ENCODE measurements around the gene TSR1. TPM values are rescaled to one million over a fixed set of nuclear protein-coding genes. Genes with fewer than 3 reads are reported as not detected.

Gene TSR1
- polyA plus RNA-seq, 1 donor from 2014 or later, result 19.9 TPM

DNA sequence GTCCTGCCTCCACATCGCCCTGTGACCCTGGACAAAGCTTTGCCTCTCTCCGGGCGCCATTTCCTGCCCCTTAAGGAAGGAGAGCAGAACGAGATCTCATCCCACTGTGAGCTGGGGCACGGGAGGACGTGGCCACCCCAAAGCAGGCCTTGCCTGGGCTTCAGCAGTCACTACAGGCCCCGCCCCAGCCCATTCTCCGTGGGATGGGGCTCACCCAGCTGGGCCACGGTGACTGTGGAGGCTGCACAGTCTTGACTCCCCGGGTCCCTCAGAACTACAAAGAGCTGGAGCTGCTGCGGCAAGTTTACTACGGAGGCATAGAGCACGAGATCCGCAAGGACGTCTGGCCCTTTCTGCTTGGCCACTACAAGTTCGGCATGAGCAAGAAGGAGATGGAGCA is 36.4 kb upstream of the TSR1 start:
- Mint-ChIP-seq H3K27me3 (no peaks in the 10 kb centered on the region), H3K9me3 (no peaks in the 10 kb centered on the region), H3K27ac (peak overlapping the region in 1 of 3 donors; percentile 84), H3K4me1 (no peaks in the 10 kb centered on the region), H3K4me3 (no peak overlapping the region), H3K36me3 (no peaks in the 10 kb centered on the region)

DNA sequence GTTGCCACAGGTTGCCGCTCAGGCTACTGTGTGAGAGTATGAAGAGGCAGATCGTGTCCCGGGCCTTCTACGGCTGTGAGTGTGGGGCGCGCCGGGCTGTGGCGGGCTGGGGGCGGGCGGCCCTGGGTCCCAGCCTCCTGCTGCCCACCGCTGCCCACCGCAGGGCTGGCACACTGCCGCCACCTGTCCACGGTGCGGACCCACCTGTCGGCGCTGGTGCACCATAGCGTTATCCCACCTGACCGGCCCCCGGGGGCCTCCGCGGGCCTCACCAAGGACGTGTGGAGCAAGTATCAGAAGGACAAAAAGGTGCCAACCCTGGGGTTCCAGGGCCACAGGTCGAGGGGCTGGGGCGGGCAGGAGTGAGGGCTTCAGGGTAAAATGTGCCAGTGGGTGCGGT is 35.9 kb upstream of the TSR1 start:
- H3K9me3 Mint-ChIP-seq, result no peaks in the 10 kb centered on the region
- no peak overlapping the region for H3K4me3 Mint-ChIP-seq
- no peak overlapping the region for H3K27ac Mint-ChIP-seq
- no peaks in the 10 kb centered on the region for H3K4me1 Mint-ChIP-seq
- H3K27me3 Mint-ChIP-seq, result no peaks in the 10 kb centered on the region
- no peaks in the 10 kb centered on the region for H3K36me3 Mint-ChIP-seq

DNA sequence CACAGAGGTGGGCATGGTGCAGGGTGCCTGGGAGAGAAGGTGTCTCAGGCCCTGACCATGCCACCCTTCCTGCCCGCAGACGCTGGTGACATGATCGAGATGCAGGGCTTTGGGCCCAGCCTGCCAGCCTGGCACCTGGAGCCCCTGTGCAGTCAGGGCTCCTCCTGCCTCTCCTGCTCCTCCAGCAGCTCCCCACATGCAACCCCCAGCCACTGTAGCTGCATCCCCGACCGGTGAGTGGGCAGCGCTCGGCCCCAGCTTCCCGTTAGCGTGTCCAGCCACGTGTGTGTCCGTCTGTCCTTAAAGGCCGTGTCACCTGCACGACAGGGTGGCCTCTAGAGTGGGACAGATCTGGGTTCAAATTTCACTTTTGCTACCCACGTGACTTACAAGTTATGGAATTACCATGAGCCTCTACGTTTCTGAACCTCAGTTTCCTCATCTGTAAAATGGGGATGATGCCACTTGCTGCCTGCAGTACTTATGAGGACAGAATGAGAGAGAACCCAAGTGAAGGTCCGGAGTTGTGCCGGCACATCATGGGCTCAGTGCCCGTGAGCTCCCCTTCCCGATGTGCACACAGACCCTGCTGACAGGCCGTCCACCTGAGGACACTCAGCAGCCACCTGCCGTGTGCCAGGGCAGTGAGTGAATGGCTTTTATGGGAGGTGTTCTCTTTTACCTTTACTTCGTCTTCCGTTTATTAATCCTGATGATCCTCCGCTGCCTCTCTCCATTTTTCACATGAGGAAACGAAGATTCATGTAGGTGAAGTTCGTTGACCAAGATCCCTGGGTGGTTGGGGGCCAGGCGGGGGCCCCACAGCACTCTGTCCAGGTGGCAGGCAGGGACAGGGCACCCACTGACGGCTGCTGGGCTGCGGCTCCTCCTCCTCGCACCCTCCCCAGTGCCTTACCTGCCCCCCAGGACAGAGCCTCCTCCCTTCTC is 35.2 kb upstream of the TSR1 start:
- Mint-ChIP-seq H3K27ac (no peak overlapping the region), H3K9me3 (no peaks in the 10 kb centered on the region), H3K27me3 (no peaks in the 10 kb centered on the region), H3K4me3 (no peak overlapping the region), H3K4me1 (no peaks in the 10 kb centered on the region), H3K36me3 (peaks cover 1% of the 10 kb centered on the region)

DNA sequence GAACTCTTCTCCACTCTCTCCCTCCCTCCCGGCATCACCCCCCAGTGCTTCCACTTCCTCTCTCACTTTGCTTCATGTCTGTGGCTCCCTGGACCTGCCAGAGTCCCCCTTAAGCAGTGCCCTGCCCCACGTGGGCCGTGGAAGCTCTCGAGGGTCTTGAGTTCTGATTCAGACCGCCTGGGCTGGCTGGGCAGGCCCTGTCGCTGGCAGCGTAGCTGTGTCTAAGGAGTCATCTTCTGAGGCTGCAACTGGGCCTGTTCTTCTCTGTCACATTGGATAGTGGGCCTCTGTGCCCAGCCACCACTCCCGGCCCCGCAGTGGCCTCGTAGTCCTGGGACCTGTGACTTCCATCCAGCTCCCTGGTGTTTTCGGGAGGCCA is 33.9 kb upstream of the TSR1 start:
- Mint-ChIP-seq H3K36me3 (peaks cover 1% of the 10 kb centered on the region), H3K4me3 (no peak overlapping the region), H3K9me3 (no peaks in the 10 kb centered on the region), H3K4me1 (no peaks in the 10 kb centered on the region), H3K27ac (peak overlapping the region in 1 of 3 donors; percentile 39), H3K27me3 (no peaks in the 10 kb centered on the region)

GRCh38 chr17:2369551-2370210 is 33.4 kb upstream of the TSR1 start:
- Mint-ChIP-seq H3K27ac (no peak overlapping the region), H3K9me3 (no peaks in the 10 kb centered on the region), H3K4me1 (no peaks in the 10 kb centered on the region), H3K4me3 (no peak overlapping the region), H3K27me3 (no peaks in the 10 kb centered on the region), H3K36me3 (peaks cover 1% of the 10 kb centered on the region)

DNA sequence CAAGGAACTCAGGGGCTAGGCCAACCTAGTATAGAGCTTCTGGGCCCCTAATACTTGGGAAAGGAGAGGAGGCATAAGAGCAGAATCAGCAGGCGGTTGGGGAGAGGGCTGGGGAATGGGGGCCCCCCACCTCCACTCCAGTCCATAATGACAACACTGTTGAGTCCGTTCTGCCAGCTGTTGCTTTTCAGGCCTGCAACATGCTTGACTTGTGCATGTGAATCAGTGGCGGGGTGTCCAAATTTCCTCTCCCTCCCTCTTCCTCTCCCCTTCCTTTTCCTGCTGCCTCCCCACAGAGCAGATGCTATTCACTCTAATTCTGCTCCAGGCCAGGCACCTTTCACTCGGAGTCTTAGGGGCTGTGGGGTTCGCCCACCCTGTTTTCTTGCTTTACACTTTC is 32.8 kb upstream of the TSR1 start:
- Mint-ChIP-seq H3K4me1 (no peaks in the 10 kb centered on the region), H3K27me3 (no peaks in the 10 kb centered on the region), H3K27ac (no peak overlapping the region), H3K9me3 (no peaks in the 10 kb centered on the region), H3K4me3 (no peak overlapping the region), H3K36me3 (peaks cover 1% of the 10 kb centered on the region)

GRCh38 chr17:2368359-2368758 is 32.1 kb upstream of the TSR1 start:
- H3K9me3 Mint-ChIP-seq, result no peaks in the 10 kb centered on the region
- H3K27me3 Mint-ChIP-seq, result no peaks in the 10 kb centered on the region
- H3K4me3 Mint-ChIP-seq, result no peak overlapping the region
- H3K36me3 Mint-ChIP-seq, result peaks cover 1% of the 10 kb centered on the region
- H3K27ac Mint-ChIP-seq, result no peak overlapping the region
- H3K4me1 Mint-ChIP-seq, result no peaks in the 10 kb centered on the region

GRCh38 chr17:2366747-2367494 is 30.7 kb upstream of the TSR1 start:
- Mint-ChIP-seq H3K27me3 (no peaks in the 10 kb centered on the region), H3K4me3 (no peak overlapping the region), H3K4me1 (no peaks in the 10 kb centered on the region), H3K27ac (no peak overlapping the region), H3K36me3 (peaks cover 1% of the 10 kb centered on the region), H3K9me3 (no peaks in the 10 kb centered on the region)

GRCh38 chr17:2365132-2365531 is 28.9 kb upstream of the TSR1 start:
- no peaks in the 10 kb centered on the region for H3K27me3 Mint-ChIP-seq
- H3K9me3 Mint-ChIP-seq, result no peaks in the 10 kb centered on the region
- H3K4me3 Mint-ChIP-seq, result no peak overlapping the region
- peaks cover 0 to 2% (median 0%) of the 10 kb centered on the region in 3 donors for H3K4me1 Mint-ChIP-seq
- peaks cover 1% of the 10 kb centered on the region for H3K36me3 Mint-ChIP-seq
- H3K27ac Mint-ChIP-seq, result no peak overlapping the region

DNA sequence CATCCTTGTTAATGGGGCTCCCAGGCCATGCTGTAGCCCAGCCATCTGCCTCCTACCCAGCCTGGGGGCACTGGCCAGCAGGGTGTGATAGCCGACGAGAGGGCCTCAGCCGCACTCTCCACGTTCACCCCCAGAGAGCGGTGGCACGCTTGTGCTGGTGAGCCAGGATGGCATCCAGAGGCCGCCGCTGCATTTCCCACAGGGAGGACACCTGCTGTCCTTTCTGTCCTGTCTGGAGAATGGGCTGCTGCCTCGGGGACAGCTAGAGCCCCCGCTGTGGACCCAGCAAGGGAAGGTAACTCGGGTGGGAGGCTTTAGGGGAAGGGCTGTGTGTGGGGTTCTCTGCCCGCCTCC is 28.5 kb upstream of the TSR1 start:
- no peak overlapping the region for H3K27ac Mint-ChIP-seq
- H3K9me3 Mint-ChIP-seq, result no peaks in the 10 kb centered on the region
- no peak overlapping the region for H3K4me3 Mint-ChIP-seq
- H3K4me1 Mint-ChIP-seq, result peaks cover 0 to 2% (median 0%) of the 10 kb centered on the region in 3 donors
- H3K36me3 Mint-ChIP-seq, result peaks cover 1% of the 10 kb centered on the region
- H3K27me3 Mint-ChIP-seq, result no peaks in the 10 kb centered on the region

DNA sequence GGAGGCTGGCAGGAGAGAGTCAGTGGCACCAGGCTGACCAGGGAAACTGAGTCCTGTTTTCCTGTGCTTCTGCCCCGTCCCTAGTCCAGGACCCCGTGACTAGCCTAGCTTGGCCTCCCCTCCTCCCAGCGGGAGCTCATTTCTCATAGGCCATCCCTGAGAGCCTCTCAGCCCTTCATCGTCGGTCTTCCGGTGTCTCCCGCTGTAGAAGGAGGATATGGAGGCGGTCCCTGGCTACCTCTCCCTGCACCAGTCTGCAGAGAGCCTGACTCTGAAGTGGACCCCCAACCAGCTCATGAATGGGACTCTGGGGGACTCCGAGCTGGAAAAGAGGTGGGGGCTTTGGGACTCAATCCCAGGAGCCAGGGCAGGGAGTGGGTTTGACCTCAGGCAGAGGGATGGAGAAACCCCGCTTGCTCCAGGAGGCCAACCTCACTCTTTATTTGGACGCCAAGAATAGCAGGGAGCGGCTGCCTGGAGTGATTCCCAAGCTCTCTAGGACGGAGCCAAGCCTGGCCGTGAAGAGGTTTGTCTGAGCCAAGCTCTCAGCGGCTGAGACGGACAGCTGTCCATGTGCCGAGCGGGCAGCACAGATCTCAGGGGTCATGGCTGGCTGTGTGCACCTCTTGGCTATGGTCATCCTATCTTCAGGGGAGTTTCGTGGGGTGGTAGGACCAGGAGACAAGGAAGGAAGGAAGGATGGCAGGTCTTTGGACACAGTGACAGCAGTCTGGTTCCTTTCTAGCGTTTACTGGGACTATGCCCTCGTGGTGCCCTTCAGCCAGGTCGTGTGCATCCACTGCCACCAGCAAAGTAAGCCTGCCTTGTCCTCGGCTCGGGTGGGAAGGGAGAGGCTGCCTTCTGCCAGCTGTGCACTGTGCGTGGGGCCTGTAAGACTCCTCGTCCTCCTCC is 27.9 kb upstream of the TSR1 start:
- peaks cover 0 to 2% (median 0%) of the 10 kb centered on the region in 3 donors for H3K4me1 Mint-ChIP-seq
- H3K27ac Mint-ChIP-seq, result no peak overlapping the region
- peaks cover 1% of the 10 kb centered on the region for H3K36me3 Mint-ChIP-seq
- H3K27me3 Mint-ChIP-seq, result no peaks in the 10 kb centered on the region
- H3K4me3 Mint-ChIP-seq, result no peak overlapping the region
- H3K9me3 Mint-ChIP-seq, result no peaks in the 10 kb centered on the region

DNA sequence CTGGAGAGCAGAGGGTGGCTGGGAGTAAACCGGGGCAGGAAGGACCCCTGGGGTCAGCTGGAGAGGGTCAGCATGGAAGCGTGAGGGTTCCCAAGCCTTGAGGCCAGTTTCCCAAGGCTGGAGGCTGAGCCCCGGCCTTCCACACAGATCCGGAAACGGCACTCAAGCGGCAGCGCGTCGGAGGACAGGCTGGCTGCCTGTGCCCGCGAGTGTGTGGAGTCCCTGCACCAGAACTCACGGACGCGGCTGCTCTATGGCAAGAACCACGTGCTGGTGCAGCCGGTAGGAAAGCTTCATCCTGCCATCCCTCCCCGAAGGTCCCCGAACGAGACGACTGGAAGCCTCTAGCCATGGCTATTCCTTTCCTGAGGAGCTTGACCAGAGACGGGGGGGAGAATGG is 27.1 kb upstream of the TSR1 start:
- Mint-ChIP-seq H3K27ac (no peak overlapping the region), H3K4me3 (no peak overlapping the region), H3K4me1 (peaks cover 0 to 2% (median 0%) of the 10 kb centered on the region in 3 donors), H3K36me3 (peaks cover 1% of the 10 kb centered on the region), H3K27me3 (no peaks in the 10 kb centered on the region), H3K9me3 (no peaks in the 10 kb centered on the region)

DNA sequence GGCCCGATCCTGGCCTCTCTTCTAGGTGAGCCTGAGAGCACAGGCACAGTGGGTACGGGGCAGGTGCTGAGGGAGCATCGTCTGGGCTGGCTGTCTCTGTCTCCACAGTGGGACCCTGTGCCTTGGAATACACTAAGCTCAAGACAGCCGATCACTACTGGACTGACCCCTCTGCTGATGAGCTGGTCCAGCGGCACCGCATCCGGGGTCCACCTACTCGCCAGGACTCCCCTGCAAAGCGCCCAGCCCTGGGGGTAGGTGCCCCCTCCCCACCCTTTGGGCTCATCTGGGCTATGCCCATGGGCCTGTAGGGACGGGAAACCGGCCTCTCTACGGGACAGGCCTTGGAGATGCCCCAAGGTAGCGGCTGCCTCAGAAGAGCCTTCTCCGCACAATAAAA is 26.6 kb upstream of the TSR1 start:
- Mint-ChIP-seq H3K27me3 (no peaks in the 10 kb centered on the region), H3K27ac (peak overlapping the region in 1 of 3 donors; percentile 31), H3K4me1 (peaks cover 0 to 2% (median 0%) of the 10 kb centered on the region in 3 donors), H3K9me3 (no peaks in the 10 kb centered on the region), H3K36me3 (peaks cover 1% of the 10 kb centered on the region), H3K4me3 (no peak overlapping the region)

GRCh38 chr17:2362416-2362815 is 26.2 kb upstream of the TSR1 start:
- no peaks in the 10 kb centered on the region for H3K9me3 Mint-ChIP-seq
- peaks cover 1% of the 10 kb centered on the region for H3K36me3 Mint-ChIP-seq
- peaks cover 0 to 2% (median 0%) of the 10 kb centered on the region in 3 donors for H3K4me1 Mint-ChIP-seq
- no peak overlapping the region for H3K4me3 Mint-ChIP-seq
- H3K27ac Mint-ChIP-seq, result peak overlapping the region in 1 of 3 donors; percentile 31
- no peaks in the 10 kb centered on the region for H3K27me3 Mint-ChIP-seq
